NCI-H187 treated with DMSO at 0.1 percent for 48 hours (cell line): ENCODE measurements around the gene MB.
"Not testable (repeated sequence)": the region's sequence is repeated elsewhere in the genome, so short reads cannot be mapped to it uniquely, and the experiment has no call there.

Experiments used
- DNase-seq: peaks from one replicate; lab custom pipeline; 2025; lab: John Stamatoyannopoulos, UW

Gene MB

DNA sequence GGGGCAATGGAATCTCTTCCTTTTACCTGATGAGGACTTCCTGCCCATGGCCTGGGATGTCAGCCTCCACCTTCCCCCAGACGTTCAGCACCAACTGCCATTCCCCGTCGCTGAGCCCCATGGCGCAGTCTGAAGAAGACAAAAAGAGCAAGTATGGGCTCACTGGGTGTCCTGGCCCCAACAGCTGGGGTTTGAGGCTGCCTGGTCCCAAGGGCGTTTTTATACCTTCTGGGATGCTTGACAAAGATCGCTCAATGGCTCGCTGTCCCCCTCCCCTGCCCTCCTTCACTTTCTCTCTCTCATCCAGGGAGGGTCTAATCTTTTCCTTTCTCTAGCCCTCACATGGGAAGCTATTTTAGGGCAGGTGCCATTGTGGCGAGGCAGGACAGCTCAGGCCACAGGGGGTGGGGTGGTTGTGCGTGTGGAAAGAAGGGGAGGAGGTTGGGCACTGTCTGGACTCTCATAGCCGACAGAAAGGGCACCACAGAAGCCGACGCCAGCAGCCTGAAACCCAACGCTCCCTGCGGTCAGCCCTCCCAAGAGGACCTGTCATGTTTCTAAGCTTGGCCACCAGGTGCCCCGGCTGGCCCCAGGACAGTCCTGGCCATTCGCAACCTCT, at the start of gene MB:
Gene MB (minus strand): TSS at position 193 of the 619 bp plus-strand sequence. CDS start 72 bp downstream, at position 121.
- no peak for DNase-seq

GRCh38 chr22:35666699-35667098, 49.6 kb upstream of the MB start:
- DNase-seq, result not testable (repeated sequence)

GRCh38 chr22:35664955-35665587, 47.9 kb upstream of the MB start:
- no peak for DNase-seq

- DNase-seq, result no peak
These were observed 46.2 kb upstream of the MB start for GRCh38 chr22:35663371-35663770.

DNA sequence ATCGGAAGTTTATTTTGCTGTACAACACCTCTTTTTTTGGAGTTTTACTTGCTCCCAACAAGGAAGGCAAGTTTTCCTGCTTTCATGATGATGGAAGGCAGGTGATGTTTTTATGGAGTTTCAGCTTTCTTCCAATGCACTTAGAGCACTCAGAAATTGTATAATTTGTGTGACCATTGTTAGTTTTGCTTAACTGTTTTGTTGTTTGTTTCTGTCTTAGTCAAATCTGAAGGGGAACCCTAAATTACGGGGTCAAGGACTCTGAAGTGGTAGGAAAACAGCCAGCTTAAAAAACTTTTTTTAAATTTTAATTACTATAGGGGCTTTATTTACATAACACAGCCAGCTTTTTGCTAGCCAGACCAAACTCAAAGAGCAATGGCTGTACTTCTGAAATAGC, 45.8 kb upstream of the MB start:
- DNase-seq, result no peak

GRCh38 chr22:35661464-35661863, 44.3 kb upstream of the MB start:
- DNase-seq, result no peak

- DNase-seq, result no peak
These were observed 43.4 kb upstream of the MB start for GRCh38 chr22:35660291-35661127.

DNA sequence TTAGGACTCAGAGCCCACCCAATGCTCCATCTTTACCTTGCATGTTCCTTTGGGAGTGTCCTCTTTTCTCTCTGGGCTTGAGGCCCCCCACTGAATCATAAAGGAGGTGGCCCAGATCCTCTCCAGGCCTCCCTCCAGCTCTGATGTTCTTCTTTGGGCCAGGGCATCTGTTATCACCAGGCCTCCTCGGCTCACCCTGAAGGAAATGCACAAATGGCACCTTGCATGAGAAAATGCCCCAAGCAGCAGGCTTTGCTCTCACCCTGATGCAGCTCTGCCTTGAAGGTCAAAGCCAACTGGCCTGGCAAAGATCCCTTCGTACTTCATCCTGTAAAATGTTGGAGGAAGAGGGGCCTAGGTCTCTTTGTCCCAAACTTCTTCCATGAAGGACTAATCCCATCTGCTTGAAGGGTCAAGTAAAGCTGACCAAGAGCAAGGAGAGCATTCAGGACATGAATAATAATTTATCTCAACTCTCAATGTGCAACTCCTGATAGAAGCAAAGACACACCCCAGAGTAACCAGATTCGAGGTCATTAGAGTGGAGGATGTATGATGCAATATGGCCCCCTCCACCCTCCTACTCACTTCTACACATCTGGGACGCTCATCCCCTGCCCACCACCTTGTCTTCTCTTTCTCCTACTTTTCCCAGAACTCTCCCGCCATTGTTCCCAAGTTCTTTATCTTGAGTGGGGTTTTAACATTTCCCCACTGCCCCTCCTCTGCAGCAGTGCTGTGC, 40.6 kb upstream of the MB start:
- DNase-seq, result no peak

GRCh38 chr22:35656284-35656752, 39.2 kb upstream of the MB start:
- no peak for DNase-seq

DNA sequence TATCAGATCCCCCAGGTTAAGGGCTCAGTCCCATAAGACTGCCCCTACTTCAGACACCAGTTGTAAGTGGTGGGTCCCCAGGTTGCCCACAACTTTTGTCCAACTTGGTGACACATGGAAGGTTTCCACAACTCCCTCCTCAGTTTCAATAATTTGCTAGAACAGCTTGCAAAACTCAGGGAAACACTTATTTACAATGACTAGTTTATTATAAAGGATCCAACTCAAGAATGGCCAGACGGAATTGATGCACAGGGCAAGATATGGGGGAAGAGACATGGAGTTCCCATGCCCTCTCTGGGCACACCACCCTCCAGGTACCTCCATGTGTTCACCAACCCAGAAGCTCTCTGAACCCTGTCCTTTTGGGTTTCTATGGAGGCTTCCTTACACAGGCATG, 36.7 kb upstream of the MB start:
- no peak for DNase-seq

DNA sequence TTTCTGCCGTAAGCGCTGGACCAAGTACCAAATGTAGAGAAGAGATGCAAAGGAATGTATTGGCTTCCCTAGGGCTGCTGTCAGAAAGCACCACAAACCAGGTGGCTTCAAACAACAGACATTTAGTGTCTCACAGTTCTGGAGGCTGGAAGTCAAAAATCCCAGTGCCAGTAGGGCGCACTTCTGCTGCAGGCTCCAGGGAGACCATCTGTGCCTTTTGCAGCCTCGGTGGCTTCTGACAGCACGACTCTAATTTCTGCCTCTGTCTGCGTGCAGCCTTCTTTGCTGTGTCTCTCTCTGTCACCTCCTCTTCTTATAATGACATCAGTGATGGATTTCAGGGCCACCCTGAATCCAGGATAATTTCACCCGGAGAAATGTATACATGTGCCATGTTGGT, 34.0 kb upstream of the MB start:
- no peak for DNase-seq

GRCh38 chr22:35649636-35650250, 32.6 kb upstream of the MB start:
- no peak for DNase-seq

GRCh38 chr22:35649026-35649553, 32.0 kb upstream of the MB start:
- no peak for DNase-seq

DNA sequence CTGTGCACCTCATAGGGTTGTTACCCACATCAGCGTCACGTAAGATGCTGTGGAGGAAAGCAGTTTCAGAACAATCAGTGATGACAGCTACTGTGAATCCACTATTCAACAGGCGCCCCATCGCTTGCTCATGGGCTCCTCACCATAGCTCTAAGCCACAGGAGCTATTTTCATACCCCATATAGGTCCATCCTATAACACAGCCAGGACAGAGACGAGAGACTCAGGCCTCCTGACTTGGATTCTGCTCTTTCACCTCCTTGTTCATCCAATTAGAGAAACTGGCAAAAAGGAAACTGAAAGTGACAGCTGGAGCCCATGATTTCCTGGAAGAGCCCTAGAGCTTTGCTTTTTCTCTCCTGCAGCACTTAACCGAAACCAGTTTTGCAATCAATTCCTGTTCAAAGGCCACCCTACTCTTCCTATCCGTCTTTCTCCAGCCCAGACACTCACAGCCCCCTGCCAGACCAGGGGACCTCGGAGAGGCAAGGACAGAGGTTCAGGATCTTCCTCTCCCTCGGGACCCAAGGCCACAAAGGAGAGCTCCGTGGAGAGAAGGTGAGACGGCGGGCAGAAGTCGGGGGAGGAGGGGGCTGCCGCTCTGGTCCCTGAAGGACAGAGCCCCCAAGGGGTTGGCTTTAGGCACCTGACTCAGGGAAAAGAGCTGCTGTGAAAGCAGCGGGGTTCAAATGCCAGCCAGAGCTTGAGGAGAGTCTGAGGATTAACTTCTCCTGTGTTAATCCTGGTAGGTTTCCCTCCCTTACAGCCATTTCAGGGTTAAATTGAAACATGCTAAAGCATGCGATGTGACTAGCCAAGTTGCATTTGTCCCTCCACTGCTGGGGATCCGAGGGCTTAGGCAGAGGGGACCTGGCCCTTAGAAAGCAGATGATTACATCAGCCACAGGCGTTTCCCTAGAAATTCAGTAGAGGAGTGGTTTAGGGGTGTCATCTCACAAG, 31.2 kb upstream of the MB start, which contains the start of gene APOL6:
Gene APOL6 (plus strand): TSS at position 381 of the 960 bp plus-strand sequence. CDS start 7,980 bp downstream, outside the sequence.
- no peak for DNase-seq

- DNase-seq, result no peak
These were observed 28.5 kb upstream of the MB start for GRCh38 chr22:35645646-35646045.

GRCh38 chr22:35643991-35644390, 26.9 kb upstream of the MB start:
- no peak for DNase-seq

GRCh38 chr22:35642305-35642741, 25.2 kb upstream of the MB start:
- no peak for DNase-seq

DNA sequence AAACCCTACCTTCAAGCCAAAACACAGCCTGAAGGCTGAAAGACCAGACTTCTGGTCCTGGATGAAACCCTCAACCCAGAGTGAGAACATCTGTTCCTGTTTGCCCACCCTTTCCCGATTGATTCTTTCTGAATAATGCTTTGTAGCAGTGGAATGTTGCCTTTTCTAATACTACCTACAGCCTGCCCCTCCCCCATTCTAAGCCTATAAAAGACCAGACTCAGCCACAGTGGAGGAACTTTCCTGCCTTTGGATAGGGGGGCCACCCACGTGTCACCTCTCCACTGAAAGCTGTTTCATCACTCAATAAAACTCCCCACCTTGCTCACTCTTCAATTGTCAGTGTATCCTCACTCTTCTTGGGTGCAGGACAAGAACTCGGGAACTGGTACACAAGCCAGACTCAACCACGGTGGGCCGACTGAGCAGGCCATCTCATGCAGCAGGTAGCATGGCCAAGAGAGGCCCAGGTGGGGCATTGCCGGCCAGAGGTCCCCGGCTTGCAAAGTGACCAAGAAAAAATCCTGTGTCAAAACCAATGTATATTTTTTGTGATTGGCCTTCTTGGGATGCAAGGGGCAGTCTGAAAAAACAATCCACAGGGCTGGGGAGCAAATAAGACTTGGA, 24.5 kb upstream of the MB start:
- DNase-seq, result no peak

GRCh38 chr22:35638410-35638809, 21.3 kb upstream of the MB start:
- DNase-seq, result no peak

GRCh38 chr22:35638001-35638400, 20.9 kb upstream of the MB start:
- DNase-seq, result no peak
